GM21619 (cell line): Measurements from ENCODE around the gene CHRDL2.

ENCODE experiments used
- ATAC-seq: cut with Tn5 transposase; IDR thresholded peaks from one replicate; pipeline ENCODE4 v1.9.1; 2021; ENCODE audit not compliant: unreplicated experiment

The CHRDL2 gene

GRCh38 chr11:74689666-74690065 lies 41.6 kb downstream of the CHRDL2 start:
- no peak for ATAC-seq

- no peak for ATAC-seq
These were observed 43.8 kb downstream of the CHRDL2 start for GRCh38 chr11:74687237-74688023.

- ATAC-seq, result no peak
These were observed 44.4 kb downstream of the CHRDL2 start for GRCh38 chr11:74686792-74687191.

DNA sequence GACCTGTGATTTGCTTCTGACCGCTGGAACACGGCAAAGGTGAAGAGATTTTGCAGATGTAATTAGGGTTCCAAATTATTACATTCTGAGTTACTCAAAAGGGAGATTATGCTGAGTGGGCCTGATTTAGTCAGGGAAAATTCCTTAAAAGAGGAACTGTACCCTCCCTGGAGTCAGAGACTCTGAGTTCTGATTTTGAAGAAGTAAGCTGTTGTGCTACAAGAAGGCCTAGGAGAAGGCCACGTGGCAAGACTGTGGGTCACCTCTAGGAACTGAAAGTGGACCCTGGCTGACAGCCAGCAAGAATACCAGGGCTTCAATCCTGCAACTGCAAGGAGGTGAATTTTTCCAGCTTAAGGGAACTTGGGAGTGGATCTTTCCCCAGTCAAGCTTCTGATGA lies 45.3 kb downstream of the CHRDL2 start:
- ATAC-seq, result no peak

GRCh38 chr11:74685338-74685737 lies 45.9 kb downstream of the CHRDL2 start:
- ATAC-seq, result no peak

GRCh38 chr11:74684661-74685060 lies 46.6 kb downstream of the CHRDL2 start:
- ATAC-seq, result no peak

DNA sequence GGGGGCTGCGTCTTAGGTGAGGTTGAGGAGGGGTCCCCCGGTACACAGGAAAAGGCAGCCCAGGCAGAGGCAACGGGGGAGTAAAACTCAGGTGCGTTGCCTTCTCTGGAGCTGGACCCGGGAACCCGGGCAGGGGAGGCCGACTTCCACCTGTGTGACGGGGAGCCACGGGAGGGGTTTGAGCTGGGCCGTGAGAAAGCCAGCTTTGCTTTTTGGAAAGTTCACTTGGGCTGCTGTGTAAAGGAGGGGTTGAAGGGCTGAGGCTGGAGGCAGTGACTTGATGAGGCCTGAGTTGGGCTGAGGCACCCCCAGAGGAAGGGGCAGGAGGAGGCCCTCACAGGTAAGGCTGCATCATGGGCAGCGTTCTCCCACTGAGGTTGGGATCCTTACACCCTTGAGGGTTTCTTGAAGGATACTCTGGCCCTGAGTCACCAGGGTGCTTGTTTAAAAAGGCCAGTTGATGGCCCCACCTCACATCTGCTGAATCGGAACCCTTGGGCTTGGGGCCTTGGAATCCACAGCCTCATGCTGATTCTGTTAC lies 47.2 kb downstream of the CHRDL2 start:
- ATAC-seq, result no peak

- ATAC-seq, result no peak
These were observed 47.9 kb downstream of the CHRDL2 start for GRCh38 chr11:74683279-74683871.

- ATAC-seq, result no peak
These were observed 48.4 kb downstream of the CHRDL2 start for GRCh38 chr11:74682731-74683278.

GRCh38 chr11:74681686-74682651 lies 49.3 kb downstream of the CHRDL2 start:
- ATAC-seq, result no peak

- no peak for ATAC-seq
These were observed 50.3 kb downstream of the CHRDL2 start for GRCh38 chr11:74680703-74681531.

- ATAC-seq, result no peak
These were observed 51.1 kb downstream of the CHRDL2 start for GRCh38 chr11:74680035-74680671.

- no peak for ATAC-seq
These were observed 51.7 kb downstream of the CHRDL2 start for GRCh38 chr11:74679513-74679865.

DNA sequence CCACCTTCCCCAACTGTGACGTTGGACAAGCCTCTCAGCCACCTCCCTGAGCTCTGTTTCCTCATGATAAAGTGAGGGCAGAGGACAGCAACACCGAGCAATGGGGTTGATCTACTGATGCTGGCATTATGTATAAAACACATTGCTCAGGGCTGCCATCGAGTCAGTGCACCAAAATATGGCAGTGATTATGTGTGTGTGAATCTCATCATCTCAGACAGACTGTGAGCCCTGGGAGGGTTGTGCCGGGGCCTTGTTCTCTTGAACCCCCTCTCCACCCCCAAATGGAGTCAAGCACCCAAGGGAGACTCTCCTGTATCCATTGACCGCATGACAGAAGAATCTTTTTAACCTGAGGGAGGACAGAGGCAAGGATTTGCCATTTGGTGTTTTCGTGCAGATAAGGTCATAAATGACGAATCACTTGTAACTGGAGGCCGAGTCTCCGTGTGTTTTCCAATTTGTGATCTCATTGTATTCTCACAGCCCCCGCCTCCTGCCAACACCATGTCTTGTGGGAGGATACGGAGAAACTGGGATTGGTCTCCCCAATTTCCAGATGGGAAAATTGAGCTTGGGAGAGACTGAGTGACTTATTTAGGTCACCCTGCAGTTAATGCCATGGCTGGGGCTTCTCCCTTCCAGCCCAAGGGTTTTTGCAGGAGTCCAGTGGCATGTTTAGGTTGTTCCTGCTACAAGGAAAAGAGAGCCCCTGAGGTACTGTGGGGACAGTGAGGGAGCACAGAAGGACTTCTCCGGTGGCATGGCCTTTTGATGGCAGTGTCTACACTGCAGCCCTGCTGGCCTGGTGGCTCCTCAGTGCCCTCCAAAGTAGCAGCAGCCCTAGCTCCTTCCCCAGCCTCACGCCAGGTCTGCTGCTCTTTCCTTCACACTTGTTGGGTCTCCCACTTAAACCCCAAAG lies 52.4 kb downstream of the CHRDL2 start:
- ATAC-seq, result no peak

DNA sequence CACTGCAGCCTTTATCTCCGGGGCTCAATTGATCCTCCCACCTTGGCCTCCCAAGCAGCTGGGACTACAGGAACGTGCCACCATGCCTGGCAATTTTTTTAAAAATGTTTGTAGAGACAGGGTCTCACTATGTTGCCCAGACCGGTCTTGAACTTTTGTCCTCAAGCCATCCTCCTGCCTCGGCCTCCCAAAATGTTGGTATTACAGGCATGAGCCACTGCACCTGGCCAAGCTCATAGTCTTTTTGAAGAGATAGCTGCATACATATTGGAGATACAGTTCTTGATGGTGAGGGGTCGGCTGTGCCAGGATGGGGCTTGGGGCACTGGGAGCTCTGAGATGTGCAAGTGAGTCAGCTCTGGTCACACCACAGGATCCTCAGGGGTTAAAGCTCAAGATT lies 53.2 kb downstream of the CHRDL2 start:
- ATAC-seq, result no peak

- ATAC-seq, result no peak
These were observed 54.1 kb downstream of the CHRDL2 start for GRCh38 chr11:74677131-74677530.

GRCh38 chr11:74676596-74676995 lies 54.6 kb downstream of the CHRDL2 start:
- ATAC-seq, result no peak

DNA sequence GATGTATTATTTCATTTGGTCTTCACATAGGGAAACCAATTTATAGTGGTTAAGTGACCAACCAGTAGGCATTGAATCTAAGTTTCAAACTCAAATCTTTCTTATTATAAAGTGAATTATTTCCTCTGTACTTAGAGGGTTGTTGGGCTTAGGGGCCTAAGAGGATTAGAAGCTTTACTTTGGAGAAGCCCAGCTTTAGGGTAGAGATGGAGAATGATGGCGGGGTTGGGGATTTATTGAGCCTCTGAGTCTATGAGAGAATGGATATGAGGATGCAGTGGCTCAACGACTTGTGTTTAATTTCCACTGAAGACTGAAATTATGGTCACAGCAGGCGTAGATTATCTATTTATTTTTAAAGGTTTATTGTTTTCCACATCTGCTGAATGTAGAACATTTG lies 55.5 kb downstream of the CHRDL2 start:
- no peak for ATAC-seq
